Type B pancreatic cell (in vitro differentiated cells): ENCODE data around the gene HTRA3. TPM values are rescaled to one million over a fixed set of nuclear protein-coding genes. Genes with fewer than 3 reads are reported as not detected.

Experiments
- DNase-seq: peaks from one replicate; pipeline ENCODE4 v3.0.0; 2021; ENCODE audit warnings: mixed read lengths; ENCODE audit not compliant: unreplicated experiment; ENCODE audit errors: extremely low spot score
- H3K27ac Mint-ChIP-seq: 2 replicates; pipeline ENCODE4 v1.8.0; 2021; ENCODE audit warnings: mild to moderate bottlenecking, mixed read lengths
- H3K27me3 Mint-ChIP-seq: 2 replicates; pipeline ENCODE4 v1.8.0; 2021; ENCODE audit warnings: mixed read lengths
- H3K36me3 Mint-ChIP-seq: 2 replicates; pipeline ENCODE4 v1.8.0; 2021; ENCODE audit warnings: mixed read lengths
- H3K4me1 Mint-ChIP-seq: one replicate; pipeline ENCODE4 v1.8.0; 2021; ENCODE audit warnings: mixed read lengths; ENCODE audit not compliant: unreplicated experiment
- H3K4me3 Mint-ChIP-seq: 2 replicates; pipeline ENCODE4 v1.8.0; 2021; ENCODE audit warnings: mild to moderate bottlenecking, mixed read lengths
- H3K9me3 Mint-ChIP-seq: 2 replicates; pipeline ENCODE4 v1.8.0; 2021; ENCODE audit warnings: mixed read lengths
- CTCF ChIP-seq: fragments of 200-600 bp; sonication (generic); conservative IDR thresholded peaks from 2 replicates; pipeline ENCODE4 v1.5.0; 2021; ENCODE audit warnings: antibody characterized with exemption, mild to moderate bottlenecking
- total RNA-seq: library from RNA; stranded (reverse); gene quantifications from 2 replicates; pipeline ENCODE4 v1.2.1, GENCODE V29; 2021; ENCODE audit warnings: low replicate concordance

The HTRA3 gene
- total RNA-seq, 1 donor from 2014 or later: 4.4 TPM

- H3K27ac Mint-ChIP-seq: no peak overlapping the region
Observed at GRCh38 chr4:8232748-8233147, 36.8 kb upstream of the HTRA3 start.

GRCh38 chr4:8233672-8234484 is 35.7 kb upstream of the HTRA3 start:
- H3K9me3 Mint-ChIP-seq: no peaks in the 10 kb centered on the region
- no peaks in the 10 kb centered on the region for H3K36me3 Mint-ChIP-seq
- DNase-seq: no peak
- no peak overlapping the region for H3K27ac Mint-ChIP-seq
- H3K4me1 Mint-ChIP-seq: peaks cover 9% of the 10 kb centered on the region
- H3K4me3 Mint-ChIP-seq: no peak overlapping the region
- H3K27me3 Mint-ChIP-seq: no peaks in the 10 kb centered on the region
- TF ChIP-seq CTCF: no peak

More at GRCh38 chr4:8232748-8233147, 36.8 kb upstream of the HTRA3 start:
- H3K9me3 Mint-ChIP-seq: no peaks in the 10 kb centered on the region
- H3K4me3 Mint-ChIP-seq: no peak overlapping the region
- peaks cover 9% of the 10 kb centered on the region for H3K4me1 Mint-ChIP-seq
- no peak for DNase-seq
- H3K36me3 Mint-ChIP-seq: no peaks in the 10 kb centered on the region
- H3K27me3 Mint-ChIP-seq: no peaks in the 10 kb centered on the region
- no peak for TF ChIP-seq CTCF

GRCh38 chr4:8234715-8235114 is 34.8 kb upstream of the HTRA3 start:
- DNase-seq: no peak
- Mint-ChIP-seq H3K4me1 (peaks cover 9% of the 10 kb centered on the region), H3K27me3 (no peaks in the 10 kb centered on the region), H3K9me3 (no peaks in the 10 kb centered on the region), H3K4me3 (no peak overlapping the region), H3K36me3 (no peaks in the 10 kb centered on the region), H3K27ac (no peak overlapping the region)
- TF ChIP-seq CTCF: no peak

- no peak overlapping the region for H3K4me3 Mint-ChIP-seq
- TF ChIP-seq CTCF: no peak
- no peaks in the 10 kb centered on the region for H3K9me3 Mint-ChIP-seq
- peaks cover 9% of the 10 kb centered on the region for H3K4me1 Mint-ChIP-seq
- no peaks in the 10 kb centered on the region for H3K36me3 Mint-ChIP-seq
- no peak for DNase-seq
- H3K27ac Mint-ChIP-seq: no peak overlapping the region
- no peaks in the 10 kb centered on the region for H3K27me3 Mint-ChIP-seq
Observed at GRCh38 chr4:8235224-8235623, 34.3 kb upstream of the HTRA3 start.

- Mint-ChIP-seq H3K9me3 (no peaks in the 10 kb centered on the region), H3K36me3 (no peaks in the 10 kb centered on the region), H3K4me3 (no peak overlapping the region), H3K27ac (no peak overlapping the region), H3K4me1 (peaks cover 5% of the 10 kb centered on the region), H3K27me3 (no peaks in the 10 kb centered on the region)
- no peak for DNase-seq
- no peak for TF ChIP-seq CTCF
Observed at GRCh38 chr4:8235686-8236085, 33.9 kb upstream of the HTRA3 start.
